ENCODE results near the gene SDHB.
"Not testable (repeated sequence)": the region's sequence is repeated elsewhere in the genome, so short reads cannot be mapped to it uniquely, and the experiment has no call there.

Gene SDHB

DNA sequence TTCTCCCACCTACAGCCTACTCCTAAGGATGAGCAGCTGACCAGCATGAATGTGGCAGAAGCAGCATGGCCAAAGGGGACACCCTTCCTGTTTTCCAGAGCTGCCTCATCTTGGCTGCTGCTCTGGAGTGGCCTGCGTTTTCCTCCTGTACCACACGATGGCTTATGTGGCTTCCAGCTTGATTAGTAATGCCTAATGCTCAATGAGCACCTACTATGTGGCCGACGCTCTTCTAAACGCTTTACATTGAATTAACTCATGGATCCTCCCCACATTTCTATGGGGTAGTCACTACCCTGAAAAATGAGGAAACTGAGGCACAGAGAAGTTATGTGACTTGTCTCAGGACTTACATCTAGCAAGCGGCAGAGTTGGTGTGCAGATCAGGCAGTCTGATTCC lies 18.0 kb upstream of the SDHB start:
- no peak for DNase-seq

DNA sequence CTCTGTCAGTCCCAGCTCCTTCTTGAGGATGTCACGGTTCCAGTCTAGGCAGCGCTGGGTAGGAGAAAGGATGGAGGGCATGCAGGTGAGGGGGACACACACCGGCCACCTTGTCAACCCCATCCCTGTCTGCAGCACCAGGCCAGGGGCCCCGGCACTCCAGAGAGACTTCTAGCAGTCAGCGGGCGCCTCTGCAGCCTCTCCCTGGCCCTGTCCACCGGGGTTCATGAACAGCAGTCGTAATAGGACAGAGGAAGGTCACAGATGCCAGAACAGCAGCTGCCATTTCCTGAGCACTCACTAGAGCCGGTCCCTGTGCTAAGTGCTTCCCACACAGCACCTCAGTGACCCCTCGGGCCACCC lies 16.3 kb upstream of the SDHB start:
- DNase-seq, result no peak

DNA sequence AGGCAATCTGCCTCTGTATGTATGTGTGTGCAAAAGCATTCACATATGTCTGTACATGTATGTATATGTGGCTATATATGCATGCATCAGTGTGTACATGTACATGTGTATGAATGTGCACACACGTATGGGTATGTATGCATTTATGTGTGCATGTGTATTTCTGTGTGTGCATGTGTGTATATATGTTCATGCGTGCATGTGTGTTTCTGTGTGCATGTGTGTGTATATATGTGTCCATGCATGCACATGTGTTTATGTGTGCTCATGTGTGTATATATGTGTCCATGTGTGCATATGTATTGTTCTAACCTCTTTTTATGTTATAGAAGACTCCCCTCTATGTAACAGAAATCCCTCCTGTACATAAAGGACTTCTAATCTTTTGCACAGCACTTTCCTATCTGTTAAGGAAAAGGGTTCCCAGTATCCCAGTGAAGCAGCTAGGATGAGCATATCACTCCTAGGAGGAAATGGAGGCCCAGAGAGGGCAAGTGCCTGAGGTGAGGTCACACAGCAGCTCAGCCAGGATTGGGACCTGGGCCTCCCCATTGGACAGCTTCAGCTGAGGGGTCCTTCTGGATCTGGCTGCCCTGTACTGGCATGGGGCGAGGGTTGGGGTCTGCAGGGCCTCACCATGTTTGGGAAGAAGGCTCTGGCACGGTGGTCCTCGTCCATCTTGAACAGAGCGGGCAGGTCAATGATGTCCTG lies 15.8 kb upstream of the SDHB start:
- no peak for DNase-seq

DNA sequence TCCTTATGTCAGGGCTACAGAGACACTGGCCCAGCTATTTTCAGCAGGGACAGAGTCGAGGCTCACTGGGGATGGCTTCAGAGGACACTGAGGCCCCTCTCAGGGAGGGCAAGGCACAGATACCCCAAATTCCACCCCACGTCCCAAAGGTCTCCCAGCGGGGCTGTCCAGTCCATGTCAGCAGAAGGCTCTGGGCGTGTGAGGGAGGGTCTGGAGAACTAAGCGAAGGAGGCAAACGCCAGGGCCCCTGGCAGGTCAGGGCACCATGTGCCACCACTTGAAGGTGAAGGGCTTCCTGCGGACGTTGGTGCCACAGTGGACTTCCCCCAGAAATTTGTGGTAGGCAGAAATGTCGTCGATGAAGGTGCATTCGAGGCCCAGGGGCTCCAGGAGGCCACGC lies 15.0 kb upstream of the SDHB start:
- DNase-seq, result no peak

DNA sequence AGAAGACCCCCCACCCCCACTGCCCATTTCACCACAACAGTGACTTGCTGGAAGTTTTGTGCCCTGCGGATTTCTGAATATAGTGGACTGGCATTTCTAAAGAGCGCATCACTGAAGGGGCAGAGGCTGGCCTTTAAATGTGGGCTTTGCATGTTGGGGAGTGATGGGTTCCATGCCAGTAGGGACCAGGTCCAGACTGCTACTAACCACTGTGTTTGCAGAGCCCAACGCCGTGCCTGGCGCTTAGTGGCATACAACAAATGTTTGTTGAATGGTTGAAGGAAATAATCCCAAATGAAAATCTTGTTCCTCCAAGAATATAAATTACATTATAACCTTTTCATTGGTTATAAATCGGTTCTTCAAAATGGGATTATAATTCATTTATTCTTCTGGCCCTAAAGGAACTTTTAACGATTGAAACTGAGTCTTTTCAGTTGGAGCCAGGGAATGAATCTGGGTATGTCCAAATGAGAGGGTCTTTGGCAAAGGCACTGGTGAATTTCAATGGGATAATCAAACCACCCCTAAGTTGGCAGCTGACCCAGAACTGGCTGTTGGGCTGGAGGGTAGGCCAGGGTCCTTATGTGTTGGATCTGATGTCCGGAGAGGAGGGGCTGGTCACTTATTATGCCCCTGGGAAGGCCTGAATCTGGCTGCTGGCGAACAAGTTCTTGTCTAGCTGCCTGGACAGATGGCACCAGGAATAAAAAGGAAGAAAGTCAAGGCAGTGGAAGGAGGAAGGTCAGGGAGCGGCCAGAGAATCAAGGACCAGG lies 13.8 kb upstream of the SDHB start:
- no peak for DNase-seq

DNA sequence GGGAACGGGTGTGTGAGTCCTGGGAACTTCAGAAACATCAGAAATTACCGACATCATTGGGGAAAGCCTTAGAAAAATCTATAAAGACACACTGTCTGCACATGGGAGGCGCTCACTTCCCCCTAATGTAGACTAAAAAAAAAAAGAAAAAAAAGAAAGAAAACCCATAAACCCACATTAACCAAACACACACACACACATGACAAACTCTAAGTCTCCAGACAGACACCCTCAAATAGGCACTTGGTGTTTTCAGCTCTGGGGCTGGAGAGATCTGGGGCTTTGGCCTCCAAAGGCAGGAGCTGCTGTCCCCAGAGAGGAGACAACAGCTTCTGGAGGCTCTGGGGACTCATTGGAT lies 13.2 kb upstream of the SDHB start:
- DNase-seq, result no peak

DNA sequence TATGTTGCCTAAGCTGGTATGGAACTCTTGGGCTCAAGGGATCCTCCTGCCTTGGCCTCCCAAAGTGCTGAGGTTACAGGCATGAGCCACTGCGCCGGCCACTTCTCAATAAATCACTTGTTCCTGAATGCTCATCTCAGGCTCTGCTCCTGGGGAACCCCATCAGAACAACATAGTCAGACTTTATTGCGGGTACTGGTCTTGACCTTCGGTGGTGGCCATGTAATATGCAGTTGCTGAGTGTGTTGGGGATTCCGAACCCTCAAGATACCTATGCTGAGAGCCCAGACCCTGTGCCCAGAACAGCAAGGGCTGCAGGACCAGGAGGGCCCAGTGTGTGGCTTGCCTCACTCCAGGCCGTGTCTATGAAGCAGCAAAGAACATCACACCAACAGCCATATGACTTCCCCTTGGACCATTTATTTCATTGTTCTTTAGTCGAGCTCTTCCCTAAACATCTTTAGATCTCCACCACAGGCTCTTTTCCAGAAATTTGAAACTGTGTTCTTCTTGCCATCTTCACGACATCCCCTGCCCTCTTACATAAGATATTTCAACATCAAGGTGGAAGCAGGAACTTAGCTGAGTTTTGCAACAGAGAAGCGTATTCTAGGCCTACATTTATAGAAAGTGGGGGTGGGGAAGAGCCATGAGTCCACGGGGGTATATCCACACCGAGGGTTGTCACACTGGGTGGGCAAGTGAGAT lies 12.7 kb upstream of the SDHB start:
- no peak for DNase-seq

DNA sequence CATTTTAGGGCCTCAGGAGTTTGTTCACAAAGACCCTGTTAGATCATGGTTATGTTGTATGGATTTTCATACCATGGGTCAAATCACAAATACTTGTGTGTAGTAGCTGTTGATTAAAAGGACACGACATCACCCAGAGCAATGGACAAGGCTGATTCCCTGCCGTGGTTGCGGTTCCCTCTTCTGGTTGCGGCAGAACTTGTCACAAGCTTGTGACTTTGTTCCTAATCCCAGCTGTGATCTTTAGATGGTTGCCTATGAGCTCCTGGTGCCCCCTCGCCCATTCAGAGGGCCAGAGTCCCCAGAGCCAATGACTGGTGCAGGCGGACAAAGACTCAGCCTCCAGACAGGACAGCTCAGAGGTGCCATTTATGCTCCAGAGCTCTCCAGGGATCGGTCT lies 11.8 kb upstream of the SDHB start:
- no peak for DNase-seq

DNA sequence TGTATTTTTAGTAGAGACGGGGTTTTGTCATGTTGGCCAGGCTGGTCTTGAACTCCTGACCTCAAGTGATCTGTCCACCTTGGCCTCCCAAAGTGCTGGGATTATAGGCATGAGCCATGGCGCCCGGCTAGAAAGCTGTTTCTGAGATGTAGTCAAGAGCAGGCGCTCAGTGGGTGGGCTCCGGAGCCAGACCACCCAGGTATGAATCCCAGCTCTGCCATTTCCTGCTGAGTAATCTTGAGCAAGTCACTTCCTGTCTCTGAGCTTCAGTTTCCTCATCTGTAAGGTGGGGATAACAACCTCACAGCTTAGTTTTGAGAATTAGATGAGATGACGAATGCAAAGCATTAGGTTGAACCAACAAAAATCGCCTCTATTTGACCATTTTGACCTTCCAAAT lies 8.9 kb upstream of the SDHB start:
- DNase-seq, result not testable (repeated sequence)

DNA sequence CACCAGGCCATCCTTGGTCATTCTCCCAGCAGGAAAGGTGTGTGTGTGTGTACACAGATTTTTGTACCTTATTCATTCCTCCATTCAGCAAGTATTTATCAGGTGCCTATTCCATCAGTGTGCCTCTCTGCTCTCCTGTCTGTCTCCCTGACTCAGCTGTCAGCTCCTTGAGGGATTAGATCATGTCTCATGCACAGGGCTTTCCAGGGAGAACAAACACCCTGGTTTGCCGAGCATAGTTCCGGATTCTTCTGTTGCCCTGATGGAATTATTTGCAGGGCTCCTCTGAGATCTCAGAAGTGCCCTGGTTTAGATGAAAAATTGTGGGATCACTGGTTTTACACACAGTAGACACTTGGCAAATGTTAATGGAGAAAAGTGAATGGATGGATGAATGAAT lies 8.1 kb upstream of the SDHB start:
- DNase-seq, result no peak

DNA sequence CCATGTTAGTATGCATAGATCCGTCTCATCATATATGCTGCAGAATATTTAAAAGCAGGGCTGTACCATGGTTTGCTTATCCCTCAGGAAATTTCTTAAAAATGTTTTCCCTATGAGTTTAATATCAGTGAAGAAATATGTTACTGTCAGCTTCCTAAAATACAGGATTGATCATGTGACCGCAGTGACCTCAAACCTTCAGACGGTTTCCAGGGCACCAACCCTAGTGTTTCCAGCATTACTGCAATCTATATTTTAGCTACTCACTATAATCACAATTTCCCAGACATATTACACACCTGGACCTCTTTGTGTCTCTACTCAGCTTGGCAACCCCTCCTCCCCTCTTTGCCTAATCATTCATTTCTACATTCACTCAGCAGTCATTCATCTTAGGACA lies 7.7 kb upstream of the SDHB start:
- no peak for DNase-seq

DNA sequence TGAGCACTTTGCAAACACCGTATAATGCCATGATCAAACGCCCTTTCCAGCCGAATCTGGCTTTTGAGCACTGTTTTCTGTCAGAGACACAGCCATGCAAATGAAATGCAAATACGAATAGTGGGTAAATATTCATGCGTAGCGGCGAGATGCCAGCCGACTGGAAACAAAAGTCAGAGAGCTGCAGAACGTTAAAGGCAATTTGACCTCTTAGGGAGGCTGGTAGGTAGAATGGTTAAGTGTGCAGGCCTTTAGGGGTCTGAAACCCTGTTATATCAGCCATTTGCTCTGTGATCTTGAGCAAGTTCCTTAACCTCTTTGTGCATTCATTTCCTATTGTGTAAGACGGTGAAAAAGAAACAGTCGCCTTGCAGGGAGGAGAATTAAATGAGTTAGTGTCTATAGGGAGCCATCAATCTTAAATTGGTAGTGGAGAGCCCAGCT lies 6.5 kb upstream of the SDHB start:
- no peak for DNase-seq

DNA sequence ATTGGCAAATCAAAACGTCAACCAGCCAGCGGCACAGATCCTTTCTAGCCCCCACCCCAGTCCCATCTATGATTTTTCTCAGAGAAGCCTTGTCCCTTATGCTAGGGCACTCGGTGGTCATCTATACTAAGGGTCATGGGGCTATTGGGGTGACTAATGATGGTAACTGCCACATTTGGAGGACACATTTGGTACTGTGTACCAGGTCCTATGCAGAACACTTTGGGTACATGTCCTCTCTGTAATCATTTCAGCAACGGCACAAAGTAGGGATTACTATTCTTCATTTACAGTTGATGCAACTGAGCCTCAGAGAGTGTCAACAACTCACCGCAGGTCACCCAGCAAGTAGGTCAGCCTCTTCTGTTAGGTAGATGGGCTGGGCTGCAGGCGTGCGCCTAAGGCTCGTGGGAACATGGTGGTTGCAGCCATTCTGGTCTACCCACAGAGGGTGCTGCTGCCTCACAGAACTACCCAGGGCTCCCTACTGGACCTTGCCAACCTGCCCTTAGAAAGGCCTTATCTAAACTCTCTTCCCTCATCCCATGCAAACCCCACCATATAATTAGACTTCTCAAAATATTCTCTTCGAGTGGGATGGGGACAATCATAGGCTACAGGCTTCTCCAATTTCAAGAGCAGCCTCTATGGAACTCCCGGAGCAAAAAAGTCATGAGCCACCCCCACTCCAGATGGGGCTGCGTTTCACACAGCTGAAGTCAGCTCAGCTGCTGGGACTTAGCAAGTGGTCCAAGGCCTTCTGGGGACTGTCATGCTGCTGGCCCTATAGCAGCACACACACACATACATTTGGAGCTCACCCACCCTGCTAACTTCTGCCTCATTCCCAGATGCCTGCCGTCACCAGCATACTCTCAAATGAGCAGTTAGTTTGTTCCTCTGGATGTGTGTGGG lies 5.8 kb upstream of the SDHB start:
- DNase-seq, result no peak

DNA sequence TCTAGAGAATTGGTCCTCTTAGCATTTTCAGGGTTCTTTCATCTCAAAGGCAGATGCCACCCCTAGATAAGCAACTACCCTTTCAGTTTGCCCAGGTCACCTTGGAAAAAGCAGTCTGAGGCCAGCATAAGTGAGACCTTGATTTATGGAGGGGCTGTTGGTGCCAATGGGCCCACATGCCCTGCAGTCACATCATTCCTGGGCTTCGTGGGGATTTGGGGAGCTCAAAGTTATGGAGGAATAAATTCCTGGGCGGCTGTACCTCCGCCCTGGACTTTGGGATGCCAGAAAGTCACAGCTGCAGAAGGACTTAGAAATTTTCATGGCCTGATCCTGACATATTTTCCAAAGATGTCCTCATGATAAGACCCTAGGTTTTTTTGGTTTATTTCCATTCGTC lies 2.7 kb upstream of the SDHB start:
- no peak for DNase-seq

DNA sequence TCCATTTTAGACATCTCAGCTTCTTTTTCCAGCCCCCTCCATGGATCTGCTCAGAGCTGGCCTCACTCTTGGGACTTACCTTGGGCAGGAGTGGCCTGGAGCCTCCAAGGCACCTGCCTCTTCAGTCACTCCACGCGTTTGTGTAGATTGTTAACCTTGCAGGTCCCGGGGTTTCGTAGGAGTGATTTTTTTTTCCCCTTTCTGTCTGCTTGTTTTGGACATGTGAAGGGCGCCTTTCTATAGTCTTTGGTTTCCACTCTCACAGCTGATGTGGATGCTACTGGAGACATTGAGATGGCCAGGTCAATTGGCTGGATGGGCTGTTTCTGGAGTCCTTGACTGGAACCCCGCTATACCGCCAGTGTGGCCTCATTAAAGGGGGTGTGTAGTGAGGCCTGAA lies 2.0 kb upstream of the SDHB start:
- DNase-seq, result no peak

DNA sequence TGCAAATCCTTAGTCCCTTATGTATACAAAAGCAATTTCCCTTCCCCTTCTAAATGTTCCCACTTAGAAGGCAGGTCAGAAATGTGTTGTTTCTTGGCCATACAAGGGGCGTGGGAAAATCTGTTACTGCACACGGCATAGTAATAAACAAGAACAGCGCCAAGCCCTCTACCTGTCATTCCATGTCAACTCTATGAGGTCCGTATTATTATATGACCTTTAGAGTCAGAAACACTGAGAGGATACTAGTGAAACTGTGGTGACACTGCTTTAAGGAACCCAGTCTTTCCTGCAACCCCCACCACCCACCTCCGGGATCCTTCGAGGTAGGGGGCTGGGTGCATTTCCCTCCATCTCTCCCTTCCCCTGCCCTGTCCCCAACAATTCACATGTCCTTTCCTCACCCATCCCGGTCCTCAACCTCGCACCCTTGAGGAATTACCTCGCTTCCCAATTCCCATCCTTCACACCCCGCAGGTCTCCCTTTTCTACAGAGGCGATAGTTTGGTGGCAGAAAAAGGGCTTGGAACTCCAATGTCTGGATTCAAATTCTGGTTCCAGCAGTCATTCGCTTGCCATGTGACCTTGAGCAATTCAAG lies 647 bp downstream of the SDHB start:
- no peak for DNase-seq

DNA sequence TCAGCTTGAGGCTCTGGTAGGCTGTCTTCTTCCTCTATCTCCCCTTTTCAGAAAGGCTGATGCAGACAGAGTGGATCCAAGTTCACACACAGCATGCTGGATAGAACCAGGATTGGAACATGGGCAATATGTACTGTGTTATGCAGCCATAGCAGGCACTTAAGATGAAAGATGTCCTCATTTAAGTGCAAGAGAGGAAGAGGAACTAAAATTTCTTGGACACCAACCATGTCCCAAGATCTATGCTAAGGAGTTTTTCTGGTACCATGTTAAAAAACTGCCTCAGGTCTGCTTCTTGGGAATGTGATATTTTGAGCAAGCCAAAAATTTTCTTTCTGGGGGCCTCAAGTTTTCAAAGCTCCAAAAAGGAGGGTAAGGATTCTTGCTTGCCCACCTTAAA lies 1.2 kb downstream of the SDHB start:
- no peak for DNase-seq

DNA sequence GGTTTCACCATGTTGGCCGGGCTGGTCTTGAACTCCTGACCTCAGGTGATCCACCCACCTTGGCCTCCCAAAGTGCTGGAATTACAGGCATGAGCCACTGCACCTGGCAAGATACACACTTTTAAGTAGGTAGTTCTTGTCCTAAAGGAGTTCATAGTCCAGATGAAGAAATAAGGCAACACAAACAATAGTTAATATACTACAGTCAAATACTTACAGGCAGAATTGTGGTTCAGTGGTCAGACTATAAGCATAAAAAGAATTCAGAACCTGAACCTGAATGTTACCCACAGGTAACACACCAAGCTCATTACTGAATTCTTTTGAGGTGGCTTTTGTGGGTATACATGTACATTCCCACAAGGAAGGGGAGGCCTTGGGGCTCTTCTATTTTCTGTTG lies 1.8 kb downstream of the SDHB start:
- DNase-seq, result no peak

DNA sequence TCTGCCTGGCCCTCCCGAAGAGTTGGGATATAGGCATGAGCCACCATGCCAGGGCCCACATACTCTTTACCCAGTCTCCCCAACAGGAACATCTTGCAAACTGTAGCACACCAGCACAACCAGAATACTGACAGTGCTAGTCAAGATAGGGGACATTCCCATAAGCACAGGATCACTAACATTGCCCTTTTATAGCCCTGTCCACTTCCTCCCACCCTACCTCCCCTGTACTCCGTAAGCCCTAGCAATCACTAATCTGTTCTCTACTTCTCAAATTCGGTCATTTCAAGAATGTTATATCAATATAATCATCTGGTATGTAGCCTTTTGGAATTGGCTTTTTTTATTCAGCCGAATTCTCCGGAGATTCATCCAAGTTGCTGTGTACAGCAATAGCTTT lies 5.9 kb downstream of the SDHB start:
- no peak for DNase-seq

DNA sequence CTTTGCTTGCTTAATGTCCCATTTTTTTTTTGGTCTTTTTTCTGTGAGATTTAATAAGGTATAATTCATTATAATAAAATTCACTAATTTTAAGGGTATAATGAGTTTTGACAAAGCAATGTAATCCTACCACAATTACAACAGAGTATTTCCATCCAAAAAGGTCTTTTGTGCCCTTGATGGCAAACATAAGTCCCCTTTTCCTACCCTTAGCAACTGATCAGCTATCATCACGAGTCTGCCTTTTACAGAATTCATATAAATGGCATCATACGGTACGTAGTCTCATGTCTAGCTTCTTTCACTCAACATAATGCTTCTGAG lies 7.5 kb downstream of the SDHB start:
- DNase-seq, result no peak

DNA sequence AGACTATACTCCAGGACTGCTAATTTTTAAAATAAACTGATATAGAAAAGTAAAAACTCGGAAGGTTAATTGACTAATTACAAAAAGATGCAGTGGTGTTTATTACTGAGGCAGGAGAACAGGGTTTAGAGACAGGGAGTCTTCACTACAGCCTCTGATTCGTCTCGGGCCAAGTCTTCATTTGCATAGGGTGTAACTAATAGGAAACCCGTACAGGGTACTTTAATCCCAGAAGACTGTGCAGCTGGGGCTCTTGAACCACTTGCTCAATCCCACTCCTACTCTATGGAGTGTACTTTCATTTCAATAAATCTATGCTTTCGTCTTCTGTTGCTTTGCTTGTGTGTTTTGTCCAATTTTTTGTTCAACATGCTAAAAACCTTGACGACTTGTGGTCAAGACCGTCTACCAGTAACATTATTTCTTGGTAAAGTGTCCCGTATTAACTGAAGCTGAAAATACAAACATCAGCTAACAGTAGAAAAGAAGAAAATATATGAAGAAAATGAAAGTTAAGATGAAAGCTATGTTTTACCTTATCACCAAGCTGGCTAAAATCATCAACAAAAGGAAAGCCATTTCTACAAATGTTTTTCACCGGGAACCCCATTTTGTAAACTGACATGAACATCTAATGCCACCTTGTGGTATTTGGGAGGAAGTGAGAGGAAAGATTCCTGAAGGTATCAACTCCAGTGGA lies 8.0 kb downstream of the SDHB start:
- DNase-seq, result no peak

DNA sequence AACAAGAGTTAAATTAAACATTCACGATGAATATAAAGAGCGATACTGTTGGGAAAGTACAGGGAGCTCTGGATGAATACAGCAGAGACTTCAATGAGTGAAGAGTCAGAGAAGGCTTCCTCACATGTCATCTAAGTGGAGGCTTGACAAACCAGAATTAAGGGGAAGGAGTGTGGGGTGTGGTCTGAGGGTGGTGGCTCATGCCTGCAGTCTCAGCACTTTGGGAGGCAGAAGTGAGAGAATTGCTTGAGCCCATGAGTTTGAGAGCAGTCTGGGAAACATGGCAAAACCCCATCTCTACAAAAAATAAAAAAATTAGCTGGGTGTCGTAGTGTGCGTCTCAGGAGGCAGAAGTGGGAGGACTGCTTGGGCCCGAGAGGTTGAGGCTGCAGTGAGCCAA lies 8.7 kb downstream of the SDHB start:
- DNase-seq, result no peak
